IMR-90 (cell line): ENCODE data around the gene HLA-E.

Source experiments
- FOS ChIP-seq: fragments of 150-350 bp; IDR thresholded peaks from 2 replicates; pipeline ENCODE4 v1.6.1; 2016; ENCODE audit warnings: low read depth, low read length
- MAZ ChIP-seq: IDR thresholded peaks from 2 replicates; pipeline ENCODE4 v1.6.1; 2012; ENCODE audit warnings: low read depth, mild to moderate bottlenecking, low read length, improper control_type of control experiment, moderate library complexity, borderline replicate concordance
- MXI1 ChIP-seq: IDR thresholded peaks from 2 replicates; pipeline ENCODE4 v1.6.1; 2012; ENCODE audit warnings: low read depth, mild to moderate bottlenecking, low read length, moderate library complexity, borderline replicate concordance
- POLR2A ChIP-seq: IDR thresholded peaks from 2 replicates; pipeline ENCODE4 v1.6.1; 2012; ENCODE audit warnings: mild to moderate bottlenecking, low read depth, low read length
- RCOR1 ChIP-seq: IDR thresholded peaks from 2 replicates; pipeline ENCODE4 v1.6.1; 2012; ENCODE audit warnings: mild to moderate bottlenecking, low read length, improper control_type of control experiment; ENCODE audit not compliant: insufficient replicate concordance
- RFX5 ChIP-seq: IDR thresholded peaks from 2 replicates; pipeline ENCODE4 v1.8.0; 2012; ENCODE audit warnings: low read depth, mild to moderate bottlenecking, low read length, moderate library complexity
- SMC3 ChIP-seq: fragments of 150-350 bp; IDR thresholded peaks from 2 replicates; pipeline ENCODE4 v1.6.1; 2016; ENCODE audit warnings: low read depth, mild to moderate bottlenecking, antibody characterized with exemption, low read length, moderate library complexity
- TF ChIP-seq, protein P1 (sequence below): conservative IDR thresholded peaks from 2 replicates; pipeline ENCODE4 v1.5.1; 2012; ENCODE audit warnings: mild to moderate bottlenecking, low read depth, low read length, improper control_type of control experiment
- TF ChIP-seq, protein P2 (sequence below): fragments of 150-350 bp; IDR thresholded peaks from 2 replicates; pipeline ENCODE4 v1.6.1; 2016; ENCODE audit warnings: low read depth, mild to moderate bottlenecking, low read length, moderate library complexity, borderline replicate concordance
- TF ChIP-seq, protein P3 (sequence below): fragments of 150-350 bp; IDR thresholded peaks from 2 replicates; pipeline ENCODE4 v1.6.1; 2017; ENCODE audit warnings: mild to moderate bottlenecking, antibody characterized with exemption, low read length, low read depth

DNA sequence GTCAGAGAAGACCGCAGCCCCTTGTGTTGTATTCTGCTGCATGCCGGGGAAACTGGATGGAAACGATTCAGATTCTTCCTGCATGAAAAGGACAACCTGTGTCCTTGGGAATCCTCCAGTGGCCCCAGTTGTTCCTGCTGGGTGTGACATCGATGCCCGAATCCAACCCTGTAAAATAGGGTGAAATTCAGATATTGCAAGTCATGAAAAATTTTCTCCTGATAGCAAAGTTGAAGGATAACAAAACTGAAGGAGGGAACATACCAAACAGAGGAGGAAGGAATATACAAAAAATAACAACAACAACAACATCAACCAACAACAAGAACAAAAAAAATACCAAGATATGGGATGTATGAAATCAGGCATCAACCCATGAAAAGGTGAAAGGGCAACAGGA lies 28.3 kb upstream of the HLA-E start:
- TF ChIP-seq POLR2A: no peak
- TF ChIP-seq MXI1: no peak
- TF ChIP-seq, protein P1, sequence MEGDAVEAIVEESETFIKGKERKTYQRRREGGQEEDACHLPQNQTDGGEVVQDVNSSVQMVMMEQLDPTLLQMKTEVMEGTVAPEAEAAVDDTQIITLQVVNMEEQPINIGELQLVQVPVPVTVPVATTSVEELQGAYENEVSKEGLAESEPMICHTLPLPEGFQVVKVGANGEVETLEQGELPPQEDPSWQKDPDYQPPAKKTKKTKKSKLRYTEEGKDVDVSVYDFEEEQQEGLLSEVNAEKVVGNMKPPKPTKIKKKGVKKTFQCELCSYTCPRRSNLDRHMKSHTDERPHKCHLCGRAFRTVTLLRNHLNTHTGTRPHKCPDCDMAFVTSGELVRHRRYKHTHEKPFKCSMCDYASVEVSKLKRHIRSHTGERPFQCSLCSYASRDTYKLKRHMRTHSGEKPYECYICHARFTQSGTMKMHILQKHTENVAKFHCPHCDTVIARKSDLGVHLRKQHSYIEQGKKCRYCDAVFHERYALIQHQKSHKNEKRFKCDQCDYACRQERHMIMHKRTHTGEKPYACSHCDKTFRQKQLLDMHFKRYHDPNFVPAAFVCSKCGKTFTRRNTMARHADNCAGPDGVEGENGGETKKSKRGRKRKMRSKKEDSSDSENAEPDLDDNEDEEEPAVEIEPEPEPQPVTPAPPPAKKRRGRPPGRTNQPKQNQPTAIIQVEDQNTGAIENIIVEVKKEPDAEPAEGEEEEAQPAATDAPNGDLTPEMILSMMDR: no peak
- no peak for TF ChIP-seq SMC3
- TF ChIP-seq, protein P2, sequence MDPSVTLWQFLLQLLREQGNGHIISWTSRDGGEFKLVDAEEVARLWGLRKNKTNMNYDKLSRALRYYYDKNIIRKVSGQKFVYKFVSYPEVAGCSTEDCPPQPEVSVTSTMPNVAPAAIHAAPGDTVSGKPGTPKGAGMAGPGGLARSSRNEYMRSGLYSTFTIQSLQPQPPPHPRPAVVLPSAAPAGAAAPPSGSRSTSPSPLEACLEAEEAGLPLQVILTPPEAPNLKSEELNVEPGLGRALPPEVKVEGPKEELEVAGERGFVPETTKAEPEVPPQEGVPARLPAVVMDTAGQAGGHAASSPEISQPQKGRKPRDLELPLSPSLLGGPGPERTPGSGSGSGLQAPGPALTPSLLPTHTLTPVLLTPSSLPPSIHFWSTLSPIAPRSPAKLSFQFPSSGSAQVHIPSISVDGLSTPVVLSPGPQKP: no peak
- TF ChIP-seq, protein P3, sequence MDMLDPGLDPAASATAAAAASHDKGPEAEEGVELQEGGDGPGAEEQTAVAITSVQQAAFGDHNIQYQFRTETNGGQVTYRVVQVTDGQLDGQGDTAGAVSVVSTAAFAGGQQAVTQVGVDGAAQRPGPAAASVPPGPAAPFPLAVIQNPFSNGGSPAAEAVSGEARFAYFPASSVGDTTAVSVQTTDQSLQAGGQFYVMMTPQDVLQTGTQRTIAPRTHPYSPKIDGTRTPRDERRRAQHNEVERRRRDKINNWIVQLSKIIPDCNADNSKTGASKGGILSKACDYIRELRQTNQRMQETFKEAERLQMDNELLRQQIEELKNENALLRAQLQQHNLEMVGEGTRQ: no peak
- no peak for TF ChIP-seq RFX5
- no peak for TF ChIP-seq RCOR1
- no peak for TF ChIP-seq FOS
- no peak for TF ChIP-seq MAZ
